Heart left ventricle (tissue), 13 donors: ENCODE measurements around the gene SCPEP1.
"Not testable (repeated sequence)": the region's sequence is repeated elsewhere in the genome, so short reads cannot be mapped to it uniquely, and the experiment has no call there.

ENCODE experiments used
- POLR2A ChIP-seq, 2 donors: fragments of 450-650 bp; IDR thresholded peaks; one replicate each; pipeline ENCODE4 v1.6.1; 2017; ENCODE audit warnings: antibody characterized with exemption in 2 of 2, mild to moderate bottlenecking in 2 of 2, moderate library complexity in 2 of 2
- TF ChIP-seq, protein P1 (sequence below), 12 donors: fragments of 200-600 bp; sonication (generic) in 4 of 12; IDR thresholded peaks; one replicate each; pipeline versions ENCODE4 v1.5.0 to v1.8.0; 2018 to 2022; ENCODE audit warnings: antibody characterized with exemption in 12 of 12, mild to moderate bottlenecking in 5 of 12
- donor health status: ischemic (EF 13 %, LVEDD 7.1; RV severe dilation, severe dysfunction).
- donor health status: DM: no; HTN: yes; CAD: no.
- donor health status: DM: no; HTN: no; CAD: no.
- donor health status: ischemic (EF 25% LVEDD 6.9; RV normal size, moderate dysfunction).
- donor health status: ischemic (EF 25% LVEDD 5.7; RV mildly dilated, moderate dysfunction).
- donor health status: ischemic (EF 35%, LVEDD 5.7; RV mildly dilated, moderate dysfunction).
- donor health status: nonischemic (EF 11% LVEDD 7.7; RV severe dilation, severe dysfunction).
- donor health status: DM: yes; HTN: yes; CAD: no.
- donor health status: PGD.
- donor health status: ischemic (EF 29% LVEDD 5.4; RV normal size, mild dysfunction).
- donor health status: nonischemic (EF 23%, LVEDD 6.1; RV moderate dilation, normal function).

DNA sequence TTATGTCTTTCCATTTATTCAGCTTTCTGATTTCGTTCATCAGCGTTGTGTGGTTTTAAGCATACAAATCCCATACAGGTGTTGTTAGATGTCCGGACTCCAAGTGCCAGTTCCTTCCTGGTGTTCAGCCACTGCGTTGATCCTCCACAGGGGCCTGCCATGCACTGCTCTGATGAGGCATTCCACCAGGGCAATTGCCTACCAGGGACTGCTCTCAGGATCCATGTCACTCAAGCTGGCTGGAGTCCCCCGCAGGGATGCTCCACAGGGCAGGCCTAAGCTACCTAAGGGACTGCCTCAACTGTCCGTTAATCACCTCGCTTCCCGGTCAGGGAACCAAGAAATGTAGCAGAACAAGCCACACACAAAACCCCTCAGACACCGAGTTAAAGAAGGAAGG is 12.7 kb upstream of the SCPEP1 start:
- TF ChIP-seq, protein P1, sequence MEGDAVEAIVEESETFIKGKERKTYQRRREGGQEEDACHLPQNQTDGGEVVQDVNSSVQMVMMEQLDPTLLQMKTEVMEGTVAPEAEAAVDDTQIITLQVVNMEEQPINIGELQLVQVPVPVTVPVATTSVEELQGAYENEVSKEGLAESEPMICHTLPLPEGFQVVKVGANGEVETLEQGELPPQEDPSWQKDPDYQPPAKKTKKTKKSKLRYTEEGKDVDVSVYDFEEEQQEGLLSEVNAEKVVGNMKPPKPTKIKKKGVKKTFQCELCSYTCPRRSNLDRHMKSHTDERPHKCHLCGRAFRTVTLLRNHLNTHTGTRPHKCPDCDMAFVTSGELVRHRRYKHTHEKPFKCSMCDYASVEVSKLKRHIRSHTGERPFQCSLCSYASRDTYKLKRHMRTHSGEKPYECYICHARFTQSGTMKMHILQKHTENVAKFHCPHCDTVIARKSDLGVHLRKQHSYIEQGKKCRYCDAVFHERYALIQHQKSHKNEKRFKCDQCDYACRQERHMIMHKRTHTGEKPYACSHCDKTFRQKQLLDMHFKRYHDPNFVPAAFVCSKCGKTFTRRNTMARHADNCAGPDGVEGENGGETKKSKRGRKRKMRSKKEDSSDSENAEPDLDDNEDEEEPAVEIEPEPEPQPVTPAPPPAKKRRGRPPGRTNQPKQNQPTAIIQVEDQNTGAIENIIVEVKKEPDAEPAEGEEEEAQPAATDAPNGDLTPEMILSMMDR (IDR thresholded peaks at IDR 0.05): not testable (repeated sequence)
- TF ChIP-seq POLR2A (IDR thresholded peaks at IDR 0.05): not testable (repeated sequence)
